A673 (cell line): ENCODE measurements around the gene HES7. TPM values are rescaled to one million over a fixed set of nuclear protein-coding genes. Genes with fewer than 3 reads are reported as not detected.

ENCODE experiments used
- BruUV-seq: library from RNA; stranded (reverse); fragments of 400-500 nt; replicated peaks from 2 replicates; lab custom pipeline; 2021; lab: Mats Ljungman, UMichigan
- CTCF ChIA-PET: fragments of 300-600 bp; sonication (Branson Sonifier 250); formaldehyde crosslinking; loops from one replicate; lab custom pipeline; 2022; ENCODE audit warnings: antibody characterized with exemption; lab: Charles Lee
- POLR2A ChIA-PET: fragments of 300-600 bp; sonication (Branson Sonifier 250); formaldehyde crosslinking; loops from one replicate; lab custom pipeline; 2022; ENCODE audit warnings: antibody characterized with exemption; ENCODE audit not compliant: low non-redundant PET; lab: Charles Lee
- DNase-seq: peaks from one replicate; pipeline ENCODE4 v3.0.0-alpha.2; 2015; ENCODE audit warnings: low spot score
- H3K27ac ChIP-seq: fragments of 200-600 bp; sonication (generic); 2 replicates; pipeline ENCODE4 v1.5.1; 2016; ENCODE audit warnings: mixed run types, low read depth, mild to moderate bottlenecking, mixed read lengths, antibody characterized with exemption, low read length; ENCODE audit not compliant: poor library complexity, severe bottlenecking
- H3K27me3 ChIP-seq: fragments of 200-600 bp; sonication (generic); replicated peaks from 2 replicates; pipeline ENCODE4 v1.6.1; 2017; ENCODE audit warnings: mixed run types, low read depth, mild to moderate bottlenecking, mixed read lengths, antibody characterized with exemption, low read length; ENCODE audit not compliant: insufficient read depth, poor library complexity
- H3K36me3 ChIP-seq: fragments of 200-600 bp; sonication (generic); 2 replicates; pipeline ENCODE4 v1.6.1; 2016; ENCODE audit warnings: mixed run types, mild to moderate bottlenecking, mixed read lengths, antibody characterized with exemption, low read length; ENCODE audit not compliant: insufficient read depth, poor library complexity, severe bottlenecking
- H3K4me1 ChIP-seq: fragments of 200-600 bp; sonication (generic); 2 replicates; pipeline ENCODE4 v1.6.1; 2017; ENCODE audit warnings: mixed run types, mild to moderate bottlenecking, mixed read lengths, antibody characterized with exemption, low read length; ENCODE audit not compliant: insufficient read depth, poor library complexity, severe bottlenecking
- H3K4me3 ChIP-seq: fragments of 200-600 bp; sonication (generic); 2 replicates; pipeline ENCODE4 v1.5.1; 2016; ENCODE audit warnings: low read depth, mixed run types, mild to moderate bottlenecking, mixed read lengths, low read length; ENCODE audit not compliant: poor library complexity, severe bottlenecking
- H3K9me3 ChIP-seq: fragments of 200-600 bp; sonication (generic); 2 replicates; pipeline ENCODE4 v1.6.1; 2016; ENCODE audit warnings: mixed run types, low read depth, mild to moderate bottlenecking, mixed read lengths, antibody characterized with exemption, low read length; ENCODE audit not compliant: poor library complexity, severe bottlenecking
- CTCF ChIP-seq: fragments of 300-800, 200-600 bp; sonication (generic); conservative IDR thresholded peaks from 2 replicates; pipeline ENCODE4 v1.5.1; 2017; ENCODE audit warnings: low read depth, mild to moderate bottlenecking, antibody characterized with exemption, low read length, moderate library complexity, mixed read lengths
- EZH2 ChIP-seq: fragments of 200-600 bp; sonication (generic); IDR thresholded peaks from 2 replicates; pipeline ENCODE4 v1.6.1; 2017; ENCODE audit warnings: borderline replicate concordance, low read depth, mild to moderate bottlenecking, mixed read lengths, antibody characterized with exemption, low read length; ENCODE audit not compliant: poor library complexity, severe bottlenecking
- intact Hi-C: fragments of 100-400 bp; cut with micrococcal nuclease; formaldehyde crosslinking; loops from one replicate; pipeline ENCODE4 v1.10.0; 2022; ENCODE audit not compliant: unreplicated experiment
- total RNA-seq: library from RNA; stranded (reverse); gene quantifications from 2 replicates; pipeline ENCODE4 v1.2.3, GENCODE V29; 2021

HES7 gene
- total RNA-seq, 1 experiment from 2014 or later, result 1.7 TPM

- no peak for TF ChIP-seq EZH2
- TF ChIP-seq CTCF, result no peak
- H3K27ac ChIP-seq, result peak overlapping the region; percentile 56
- no peaks in the 10 kb centered on the region for H3K9me3 ChIP-seq
- peak; percentile 96 for DNase-seq
- CTCF ChIA-PET, result interaction anchor here (0.6 to 2.7 kb wide), 9 partner anchors 14 to 217 kb away, joined by 3 to 17 read pairs (median 3); no protein-coding TSS in a partner anchor
- no peaks in the 10 kb centered on the region for H3K27me3 ChIP-seq
- H3K4me3 ChIP-seq, result peak overlapping the region; percentile 68
- intact Hi-C loops, result loop anchor here (1.0 to 5.0 kb wide), 7 partner anchors 19 to 257 kb away; partner anchors contain the start of genes CNTROB, KRABD2 and TRAPPC1
- no TSS peak for BruUV-seq
- POLR2A ChIA-PET, result interaction anchor here (0.7 to 1.9 kb wide), 3 partner anchors 18 to 56 kb away, joined by 3 to 12 read pairs (median 5); no protein-coding TSS in a partner anchor
- no peaks in the 10 kb centered on the region for H3K36me3 ChIP-seq
- H3K4me1 ChIP-seq, result peaks cover 2% of the 10 kb centered on the region
These were observed 4.1 kb downstream of the HES7 start for GRCh38 chr17:8119581-8120519.

- intact Hi-C loops, result loop anchor here (1.0 to 5.0 kb wide), 4 partner anchors 37 to 187 kb away; partner anchors contain the start of genes CNTROB and TRAPPC1
- H3K4me1 ChIP-seq, result no peaks in the 10 kb centered on the region
- CTCF ChIA-PET, result interaction anchor here (0.6 to 2.7 kb wide), 10 partner anchors 19 to 425 kb away, joined by 3 to 17 read pairs (median 6); no protein-coding TSS in a partner anchor
- peak overlapping the region; percentile 29 for H3K27ac ChIP-seq
- no peak for TF ChIP-seq EZH2
- peak; percentile 99 for TF ChIP-seq CTCF
- no TSS peak for BruUV-seq
- H3K27me3 ChIP-seq, result no peaks in the 10 kb centered on the region
- H3K9me3 ChIP-seq, result no peaks in the 10 kb centered on the region
- peak; percentile 93 for DNase-seq
- H3K36me3 ChIP-seq, result no peaks in the 10 kb centered on the region
- POLR2A ChIA-PET, result interaction anchor here (0.6 to 1.9 kb wide), 5 partner anchors 19 to 433 kb away, joined by 3 to 25 read pairs (median 5); no protein-coding TSS in a partner anchor
- H3K4me3 ChIP-seq, result peak overlapping the region; percentile 68
These were observed 4.9 kb downstream of the HES7 start for GRCh38 chr17:8118769-8119580.
